GM11168 (cell line): ENCODE measurements around the gene KRTAP10-2.

Source experiments
- in situ Hi-C: fragments of 300-500 bp; cut with MboI; formaldehyde crosslinking; loops from one replicate; pipeline ENCODE4 v1.12.0; 2022; ENCODE audit warnings: low sequenced_read_pairs; ENCODE audit not compliant: unreplicated experiment

Gene KRTAP10-2

GRCh38 chr21:44529011-44529421, 22.3 kb downstream of the KRTAP10-2 start:
- in situ Hi-C loops, result no loop called here

- in situ Hi-C loops, result no loop called here
These were observed 22.7 kb downstream of the KRTAP10-2 start for GRCh38 chr21:44528634-44528995.

DNA sequence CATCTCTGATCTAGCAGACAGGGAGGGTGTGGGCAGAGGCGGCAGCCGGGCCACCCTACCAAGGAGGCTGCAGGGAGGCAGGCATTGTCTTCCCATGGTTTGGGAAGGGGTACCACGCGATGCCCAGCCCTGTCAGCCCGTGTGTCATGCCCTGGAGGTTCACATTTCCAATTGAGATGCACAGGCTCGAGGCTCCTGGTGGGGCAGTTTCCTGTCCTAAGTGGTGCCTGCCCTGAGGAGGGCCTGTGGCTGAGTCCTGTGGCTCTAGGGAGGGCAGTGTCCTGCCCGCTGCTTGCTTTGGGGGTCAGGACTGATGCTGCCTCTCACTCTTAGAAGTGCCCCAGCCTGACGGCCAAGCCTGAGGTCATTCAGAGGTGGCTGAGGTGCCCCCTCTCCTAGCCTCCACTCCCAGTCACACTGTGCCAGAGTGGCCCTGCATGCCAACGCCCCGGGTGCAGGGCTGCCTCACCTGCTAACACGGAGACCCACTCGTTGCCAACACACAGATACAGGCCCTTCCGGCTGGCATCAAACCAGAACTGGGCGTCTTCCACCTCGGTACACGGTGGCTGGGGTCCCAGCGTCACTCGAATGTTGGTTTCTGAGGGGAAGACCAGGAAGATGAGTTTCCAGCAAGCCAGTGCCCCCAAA, 23.2 kb downstream of the KRTAP10-2 start:
- in situ Hi-C loops, result no loop called here

- in situ Hi-C loops, result no loop called here
These were observed 23.9 kb downstream of the KRTAP10-2 start for GRCh38 chr21:44527156-44527982.

DNA sequence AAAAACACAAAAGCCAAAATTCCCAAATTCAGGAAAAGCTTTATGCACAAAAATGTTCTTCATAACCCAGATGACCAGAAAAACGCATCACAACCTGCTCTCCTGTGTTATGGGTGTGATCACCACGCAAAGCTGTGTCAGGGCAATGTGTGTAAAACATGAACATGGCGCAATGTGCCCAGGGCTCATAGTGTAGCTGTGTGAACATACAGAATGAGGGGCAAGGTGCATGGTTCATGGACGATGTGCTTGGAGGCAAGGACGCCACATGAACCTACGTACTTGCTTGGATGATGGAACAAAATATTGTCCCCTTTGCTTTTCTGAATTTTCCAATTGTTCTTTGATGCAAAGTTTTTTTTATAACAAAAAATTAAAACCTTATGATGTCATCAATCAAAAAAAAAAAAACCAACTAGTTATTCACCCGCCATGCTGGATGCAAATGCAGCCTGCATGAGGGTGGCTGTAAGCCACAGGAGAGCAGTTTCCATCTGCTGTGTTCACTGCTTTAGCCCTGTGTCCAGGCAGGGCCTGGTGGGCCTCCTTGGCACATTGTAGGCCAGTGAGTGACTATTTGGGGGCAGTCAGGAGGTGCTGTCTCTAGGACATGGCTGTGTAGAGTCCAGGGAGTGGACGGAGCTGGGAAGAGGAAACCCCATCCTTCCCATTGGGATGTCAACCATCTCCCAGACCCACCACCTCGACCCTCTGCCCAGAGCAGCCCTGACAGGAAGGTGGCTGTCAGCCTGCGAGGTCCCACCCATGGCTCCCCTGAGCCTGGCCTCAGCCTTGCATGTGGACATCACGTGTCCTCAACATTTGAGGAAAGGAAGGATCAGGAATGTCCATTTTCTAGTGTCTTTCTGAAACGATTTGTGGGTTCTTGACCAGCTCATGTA, 25.0 kb downstream of the KRTAP10-2 start:
- in situ Hi-C loops, result no loop called here

GRCh38 chr21:44525391-44526095, 25.8 kb downstream of the KRTAP10-2 start:
- in situ Hi-C loops, result no loop called here

DNA sequence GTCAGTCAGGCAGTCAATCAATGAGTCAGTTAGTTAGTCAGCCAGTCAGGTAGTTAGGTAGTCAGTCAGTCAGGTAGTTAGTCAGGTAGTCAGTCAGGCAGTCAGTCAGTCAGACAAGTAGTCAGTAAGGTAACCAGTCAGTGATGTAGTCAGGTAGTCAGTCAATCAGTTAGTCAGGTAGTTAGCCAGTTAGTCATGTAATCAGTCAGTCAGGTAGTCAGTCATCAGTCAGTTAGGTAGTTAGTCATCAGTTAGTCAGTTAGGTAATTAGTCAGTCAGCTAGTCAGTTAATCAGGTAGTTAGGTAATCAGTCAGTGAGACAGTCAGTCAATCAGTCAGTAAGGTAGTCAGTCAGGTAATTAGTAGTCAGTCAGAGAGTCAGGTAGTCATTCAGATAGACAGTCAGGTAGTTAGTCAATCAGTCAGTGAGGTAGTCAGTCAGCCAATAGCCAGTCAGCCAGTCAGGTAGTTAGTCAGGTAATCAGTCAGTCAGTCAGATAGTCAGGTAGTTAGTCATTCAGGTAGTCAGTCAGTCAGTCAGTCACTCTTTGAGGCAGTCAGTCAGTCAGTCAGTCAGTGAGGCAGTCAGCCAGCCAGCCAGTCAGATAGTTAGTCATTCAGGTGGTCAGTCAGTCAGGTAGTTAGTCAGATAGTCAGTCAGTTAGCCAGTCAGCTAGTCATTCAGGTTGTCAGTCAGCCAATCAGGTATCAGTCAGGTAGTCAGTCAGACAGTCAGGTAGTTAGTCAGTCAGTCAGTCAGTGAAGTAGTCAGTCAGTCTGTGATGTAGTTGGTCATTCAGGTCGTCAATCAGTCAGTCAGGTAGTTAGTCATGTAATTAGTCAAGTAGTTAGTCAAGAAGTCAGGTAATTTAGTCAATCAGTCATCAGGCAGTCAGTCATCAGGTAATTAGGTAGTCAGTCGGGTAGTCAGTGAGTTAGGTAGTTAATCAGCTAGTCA, 26.6 kb downstream of the KRTAP10-2 start:
- in situ Hi-C loops, result no loop called here

DNA sequence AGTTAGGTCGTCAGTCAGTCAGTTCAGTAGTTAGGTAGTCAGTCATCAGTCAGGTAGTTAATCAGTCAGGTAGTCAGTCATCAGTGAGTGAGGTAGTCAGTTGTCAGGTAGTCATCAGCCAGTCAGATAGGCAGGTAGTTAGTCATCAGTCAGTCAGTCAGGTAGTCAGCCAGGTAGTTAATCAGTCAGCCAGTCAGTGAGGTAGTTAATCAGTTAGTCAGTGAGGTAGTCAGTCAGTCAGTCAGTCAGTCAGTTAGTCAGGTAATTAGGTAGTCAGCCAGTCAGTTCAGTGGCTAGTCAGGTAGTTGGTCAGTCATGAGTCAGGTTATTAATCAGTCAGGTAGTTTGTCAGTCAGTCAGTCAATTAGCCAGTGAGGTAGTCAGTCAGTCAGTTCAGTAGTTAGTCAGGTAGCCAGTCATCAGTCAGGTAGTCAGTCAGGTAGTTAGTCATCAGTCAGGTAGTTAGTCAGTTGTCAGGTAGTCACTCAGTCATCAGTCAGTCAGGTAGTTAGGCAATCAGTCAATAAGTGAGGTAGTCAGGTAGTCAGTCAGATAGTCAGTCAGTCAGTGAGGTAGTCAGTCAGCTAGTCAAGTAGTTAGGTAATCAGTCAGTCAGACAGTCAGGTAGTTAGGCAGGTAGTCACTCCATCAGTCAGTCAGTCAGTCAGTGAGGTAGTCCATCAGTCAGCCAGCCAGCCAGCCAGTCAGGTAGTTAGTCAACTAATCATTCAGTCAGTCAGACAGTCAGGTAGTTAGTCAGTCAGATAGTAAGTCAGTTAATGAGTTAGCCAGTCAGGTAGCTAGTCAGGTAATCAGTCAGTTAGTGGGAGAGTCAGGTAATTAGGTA, 27.5 kb downstream of the KRTAP10-2 start:
- in situ Hi-C loops, result no loop called here

DNA sequence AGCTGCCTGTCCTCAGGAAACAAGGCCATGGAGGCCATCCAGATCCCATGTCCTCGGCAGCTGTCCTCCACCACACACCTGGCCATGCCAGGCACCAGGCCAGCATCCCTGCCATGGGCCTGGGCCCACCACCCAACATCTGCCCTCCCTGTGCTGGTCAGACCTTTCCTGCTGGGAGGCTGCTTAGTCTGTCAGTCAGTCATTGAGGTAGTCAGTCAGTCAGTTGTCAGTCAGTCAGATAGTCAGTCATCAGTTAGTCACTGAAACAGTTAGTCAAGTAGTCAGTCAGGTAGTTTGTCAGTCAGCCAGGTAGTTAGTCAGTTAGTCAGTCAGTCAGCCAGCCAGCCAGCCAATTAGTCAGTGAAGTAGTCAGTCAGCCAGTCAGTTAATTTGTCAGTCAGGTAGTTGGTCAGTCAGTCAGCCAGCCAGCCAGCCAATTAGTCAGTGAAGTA, 28.5 kb downstream of the KRTAP10-2 start:
- in situ Hi-C loops, result no loop called here

DNA sequence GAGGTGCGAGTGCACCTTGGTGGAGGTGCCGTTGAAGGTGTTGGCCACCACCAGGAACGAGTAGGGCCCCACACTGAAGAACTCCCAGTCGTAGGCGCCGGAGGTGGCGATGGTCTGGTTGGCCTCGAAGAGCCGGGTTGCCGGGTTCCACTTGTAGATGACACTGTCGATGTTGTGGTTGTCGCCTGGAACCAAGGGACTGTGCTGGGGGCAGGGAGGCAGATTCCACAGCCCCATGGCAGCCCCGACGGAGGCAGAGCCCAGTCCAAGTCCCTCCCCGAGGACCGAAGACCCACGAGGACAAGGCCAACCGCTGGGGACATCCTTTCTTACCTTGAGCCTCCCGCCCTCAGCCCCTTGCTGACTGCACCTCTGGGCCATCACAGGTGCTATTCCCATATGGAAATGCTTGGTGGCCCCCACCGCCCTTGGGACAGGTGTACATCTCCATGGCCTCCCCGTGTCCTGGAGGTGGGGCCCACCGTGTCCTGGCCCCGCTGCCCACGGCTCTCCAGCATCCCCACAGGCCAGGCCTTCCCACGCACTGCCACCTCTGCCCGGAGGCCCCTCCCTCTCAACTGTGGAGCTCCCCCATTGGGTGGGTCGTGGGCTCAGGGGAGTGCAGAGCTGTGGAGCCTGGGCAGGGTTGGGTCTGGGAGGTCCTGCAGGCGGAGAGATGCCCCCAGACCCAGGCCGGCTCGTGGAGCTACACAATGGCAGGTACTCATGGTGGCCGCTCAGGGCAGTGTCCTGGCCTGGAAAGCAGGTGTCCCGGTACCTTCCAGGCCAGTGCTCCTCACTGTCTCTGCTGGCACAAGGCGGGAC, 29.2 kb downstream of the KRTAP10-2 start:
- in situ Hi-C loops, result no loop called here

GRCh38 chr21:44521301-44521927, 29.9 kb downstream of the KRTAP10-2 start:
- in situ Hi-C loops, result no loop called here

GRCh38 chr21:44520326-44521300, 30.7 kb downstream of the KRTAP10-2 start:
- in situ Hi-C loops, result no loop called here

DNA sequence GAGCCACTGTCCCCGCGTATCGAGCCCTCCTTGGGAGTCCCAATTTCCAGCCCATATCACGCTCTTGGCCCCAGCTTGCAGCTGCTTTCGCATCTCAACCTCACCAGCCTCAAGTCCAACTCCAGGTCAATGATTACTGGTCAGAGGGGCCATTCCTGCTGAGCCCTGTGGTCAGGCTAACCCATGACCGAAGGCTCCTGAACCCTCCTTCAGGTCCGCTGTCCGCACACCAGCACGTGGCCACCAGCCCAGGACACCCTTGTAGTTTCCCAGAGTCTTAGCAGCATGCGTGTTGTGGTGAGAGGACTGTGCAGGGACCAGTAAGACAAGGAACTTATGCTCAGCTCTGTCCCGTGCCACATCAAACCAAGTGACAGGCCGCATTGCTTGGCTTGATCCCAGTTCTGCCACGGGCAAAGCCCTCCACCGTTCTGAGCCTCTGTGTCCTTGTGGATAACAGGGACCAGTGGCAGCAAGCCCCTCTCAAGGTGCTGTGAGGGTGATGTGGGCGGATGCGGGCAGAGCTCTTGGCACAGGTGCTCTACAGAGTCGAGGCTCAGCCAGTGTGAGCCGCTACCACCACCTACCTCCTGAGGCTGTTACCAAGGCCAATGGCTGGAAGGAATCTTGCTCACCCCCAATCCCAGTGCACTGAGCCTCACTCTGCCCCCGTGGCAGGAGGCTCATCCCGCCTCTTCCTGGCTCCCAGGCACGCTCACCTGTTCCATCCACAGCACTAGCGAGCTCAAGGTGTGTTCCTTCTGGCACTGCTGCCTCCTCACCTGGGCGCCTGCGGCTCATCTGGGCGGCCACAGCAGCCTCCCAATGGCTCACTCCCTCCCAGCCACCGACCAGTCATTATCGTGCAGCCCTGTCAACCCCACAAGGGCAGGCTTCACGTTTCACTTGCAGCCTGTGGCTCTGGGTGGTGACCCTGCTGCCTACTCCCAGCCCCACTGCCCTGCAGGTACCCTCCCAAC, 31.7 kb downstream of the KRTAP10-2 start:
- in situ Hi-C loops, result loop anchor here (10.0 kb wide), 1 partner anchor 275 kb away; no protein-coding TSS in a partner anchor

DNA sequence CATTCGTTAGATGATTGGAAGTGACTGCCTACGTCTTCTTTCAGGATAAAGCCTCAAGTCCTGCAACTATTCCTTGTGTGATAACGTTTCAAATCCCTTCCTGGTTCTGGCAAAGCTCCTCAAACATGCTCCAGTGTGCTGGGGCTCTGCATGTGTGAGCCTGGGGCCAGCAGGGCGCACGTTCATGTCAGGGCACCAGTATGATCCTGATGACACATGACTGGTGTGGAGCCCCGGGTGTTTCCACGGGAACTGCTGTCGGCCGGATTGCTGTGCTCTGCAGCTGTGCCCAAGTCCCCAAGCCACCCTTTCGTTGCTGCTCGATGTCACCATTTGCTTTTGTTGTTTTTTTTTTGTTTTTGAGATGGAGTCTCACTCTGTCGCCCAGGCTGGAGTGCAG, 32.6 kb downstream of the KRTAP10-2 start:
- in situ Hi-C loops, result loop anchor here (10.0 kb wide), 1 partner anchor 276 kb away; no protein-coding TSS in a partner anchor
